Measurements from ENCODE around the gene TF. TPM values are rescaled to one million over a fixed set of nuclear protein-coding genes. Genes with fewer than 3 reads are reported as not detected.

TF gene
- total RNA-seq, 1 donor from 2014 or later, result 3.9 TPM

- H3K4me1 Mint-ChIP-seq (ENCODE audit: unreplicated experiment), result no peaks in the 10 kb centered on the region
These were observed 7.0 kb downstream of the TF start for GRCh38 chr3:133753107-133753778.

GRCh38 chr3:133753779-133754164 lies 7.6 kb downstream of the TF start:
- Mint-ChIP-seq H3K4me1 (ENCODE audit: unreplicated experiment) (no peaks in the 10 kb centered on the region), H3K36me3 (ENCODE audit: low read depth, unreplicated experiment) (no peaks in the 10 kb centered on the region), H3K27ac (ENCODE audit: unreplicated experiment) (no peak overlapping the region), H3K9me3 (ENCODE audit: unreplicated experiment) (no peaks in the 10 kb centered on the region), H3K4me3 (ENCODE audit: unreplicated experiment) (no peak overlapping the region), H3K27me3 (ENCODE audit: unreplicated experiment) (peaks cover 3% of the 10 kb centered on the region)
- no peak for DNase-seq (ENCODE audit: low spot score)
- TF ChIP-seq, protein P1, sequence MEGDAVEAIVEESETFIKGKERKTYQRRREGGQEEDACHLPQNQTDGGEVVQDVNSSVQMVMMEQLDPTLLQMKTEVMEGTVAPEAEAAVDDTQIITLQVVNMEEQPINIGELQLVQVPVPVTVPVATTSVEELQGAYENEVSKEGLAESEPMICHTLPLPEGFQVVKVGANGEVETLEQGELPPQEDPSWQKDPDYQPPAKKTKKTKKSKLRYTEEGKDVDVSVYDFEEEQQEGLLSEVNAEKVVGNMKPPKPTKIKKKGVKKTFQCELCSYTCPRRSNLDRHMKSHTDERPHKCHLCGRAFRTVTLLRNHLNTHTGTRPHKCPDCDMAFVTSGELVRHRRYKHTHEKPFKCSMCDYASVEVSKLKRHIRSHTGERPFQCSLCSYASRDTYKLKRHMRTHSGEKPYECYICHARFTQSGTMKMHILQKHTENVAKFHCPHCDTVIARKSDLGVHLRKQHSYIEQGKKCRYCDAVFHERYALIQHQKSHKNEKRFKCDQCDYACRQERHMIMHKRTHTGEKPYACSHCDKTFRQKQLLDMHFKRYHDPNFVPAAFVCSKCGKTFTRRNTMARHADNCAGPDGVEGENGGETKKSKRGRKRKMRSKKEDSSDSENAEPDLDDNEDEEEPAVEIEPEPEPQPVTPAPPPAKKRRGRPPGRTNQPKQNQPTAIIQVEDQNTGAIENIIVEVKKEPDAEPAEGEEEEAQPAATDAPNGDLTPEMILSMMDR (IDR thresholded peaks at IDR 0.05; ENCODE audit: unreplicated experiment), result no peak

More at GRCh38 chr3:133753107-133753778, 7.0 kb downstream of the TF start:
- no peak overlapping the region for H3K27ac Mint-ChIP-seq (ENCODE audit: unreplicated experiment)
- no peak for DNase-seq (ENCODE audit: low spot score)
- no peaks in the 10 kb centered on the region for H3K9me3 Mint-ChIP-seq (ENCODE audit: unreplicated experiment)
- H3K4me3 Mint-ChIP-seq (ENCODE audit: unreplicated experiment), result no peak overlapping the region
- H3K27me3 Mint-ChIP-seq (ENCODE audit: unreplicated experiment), result peaks cover 3% of the 10 kb centered on the region
- TF ChIP-seq, protein P1 (IDR thresholded peaks at IDR 0.05; ENCODE audit: unreplicated experiment), result no peak
- H3K36me3 Mint-ChIP-seq (ENCODE audit: low read depth, unreplicated experiment), result no peaks in the 10 kb centered on the region

- Mint-ChIP-seq H3K27me3 (ENCODE audit: unreplicated experiment) (peaks cover 3% of the 10 kb centered on the region), H3K36me3 (ENCODE audit: low read depth, unreplicated experiment) (no peaks in the 10 kb centered on the region), H3K27ac (ENCODE audit: unreplicated experiment) (no peak overlapping the region), H3K4me1 (ENCODE audit: unreplicated experiment) (no peaks in the 10 kb centered on the region), H3K9me3 (ENCODE audit: unreplicated experiment) (no peaks in the 10 kb centered on the region), H3K4me3 (ENCODE audit: unreplicated experiment) (no peak overlapping the region)
- no peak for DNase-seq (ENCODE audit: low spot score)
- TF ChIP-seq, protein P1 (IDR thresholded peaks at IDR 0.05; ENCODE audit: unreplicated experiment), result no peak
These were observed 8.3 kb downstream of the TF start for GRCh38 chr3:133754455-133754854.

- TF ChIP-seq, protein P1 (IDR thresholded peaks at IDR 0.05; ENCODE audit: unreplicated experiment), result no peak
- no peak overlapping the region for H3K27ac Mint-ChIP-seq (ENCODE audit: unreplicated experiment)
- no peaks in the 10 kb centered on the region for H3K9me3 Mint-ChIP-seq (ENCODE audit: unreplicated experiment)
- H3K4me3 Mint-ChIP-seq (ENCODE audit: unreplicated experiment), result no peak overlapping the region
- DNase-seq (ENCODE audit: low spot score), result no peak
- no peaks in the 10 kb centered on the region for H3K36me3 Mint-ChIP-seq (ENCODE audit: low read depth, unreplicated experiment)
- no peaks in the 10 kb centered on the region for H3K4me1 Mint-ChIP-seq (ENCODE audit: unreplicated experiment)
- peaks cover 3% of the 10 kb centered on the region for H3K27me3 Mint-ChIP-seq (ENCODE audit: unreplicated experiment)
These were observed 9.0 kb downstream of the TF start for GRCh38 chr3:133754973-133755828.

Measured in endothelial cell (in vitro differentiated cells).